ENCODE measurements around the gene RXRA.

- TF ChIP-seq CTCF (IDR thresholded peaks at IDR 0.05; ENCODE audit: low read length) (no peak), EZH2 (IDR thresholded peaks at IDR 0.05; ENCODE audit: borderline replicate concordance, low read length) (no peak)
Observed at GRCh38 chr9:134337469-134337868, 11.2 kb downstream of the RXRA start.
